ENCODE results near the gene CCDC148. TPM values are rescaled to one million over a fixed set of nuclear protein-coding genes. Genes with fewer than 3 reads are reported as not detected.
"Not testable (repeated sequence)": the region's sequence is repeated elsewhere in the genome, so short reads cannot be mapped to it uniquely, and the experiment has no call there.

Gene CCDC148
- total RNA-seq, 1 donor from 2014 or later = 25.7 TPM

GRCh38 chr2:158350751-158351465, 105.6 kb downstream of the CCDC148 start:
- not testable (repeated sequence) for DNase-seq

- DNase-seq = no peak
Observed at GRCh38 chr2:158346032-158346431, 110.5 kb downstream of the CCDC148 start.

- no peak for DNase-seq
Observed at GRCh38 chr2:158339513-158339912, 117.0 kb downstream of the CCDC148 start.

- DNase-seq = no peak
Observed at GRCh38 chr2:158337018-158337417, 119.5 kb downstream of the CCDC148 start.

- DNase-seq = not testable (repeated sequence)
Observed at GRCh38 chr2:158331799-158332198, 124.8 kb downstream of the CCDC148 start.

- no peak for DNase-seq
Observed at GRCh38 chr2:158325782-158326340, 130.7 kb downstream of the CCDC148 start.

GRCh38 chr2:158325031-158325781, 131.3 kb downstream of the CCDC148 start:
- DNase-seq = no peak

GRCh38 chr2:158323381-158323780, 133.2 kb downstream of the CCDC148 start:
- no peak for DNase-seq

GRCh38 chr2:158321264-158321663, 135.3 kb downstream of the CCDC148 start:
- DNase-seq = no peak

- no peak for DNase-seq
Observed at GRCh38 chr2:158319269-158319668, 137.3 kb downstream of the CCDC148 start.

GRCh38 chr2:158317642-158318041, 138.9 kb downstream of the CCDC148 start:
- DNase-seq = no peak

GRCh38 chr2:158315803-158316414, 140.6 kb downstream of the CCDC148 start:
- no peak for DNase-seq

GRCh38 chr2:158315000-158315399, 141.6 kb downstream of the CCDC148 start:
- DNase-seq = no peak

- DNase-seq = no peak
Observed at GRCh38 chr2:158313734-158314133, 142.8 kb downstream of the CCDC148 start.

- no peak for DNase-seq
Observed at GRCh38 chr2:158312981-158313380, 143.6 kb downstream of the CCDC148 start.

- not testable (repeated sequence) for DNase-seq
Observed at GRCh38 chr2:158310407-158310806, 146.1 kb downstream of the CCDC148 start.

GRCh38 chr2:158305501-158305900, 151.1 kb downstream of the CCDC148 start:
- no peak for DNase-seq

GRCh38 chr2:158300394-158300793, 156.2 kb downstream of the CCDC148 start:
- no peak for DNase-seq

GRCh38 chr2:158297606-158298005, 158.9 kb downstream of the CCDC148 start:
- no peak for DNase-seq

- no peak for DNase-seq
Observed at GRCh38 chr2:158297120-158297519, 159.4 kb downstream of the CCDC148 start.

- no peak for DNase-seq
Observed at GRCh38 chr2:158293722-158294121, 162.8 kb downstream of the CCDC148 start.

- no peak for DNase-seq
Observed at GRCh38 chr2:158291544-158292180, 164.9 kb downstream of the CCDC148 start.
